Erythroblast (primary cell): ENCODE measurements around the gene SLC25A25.

Source experiments
- GATA1 ChIP-seq: IDR thresholded peaks from 2 replicates; pipeline ENCODE4 v1.6.1; 2011; ENCODE audit warnings: low read depth, mild to moderate bottlenecking, control low read depth, low read length, moderate library complexity
- POLR2A ChIP-seq: IDR thresholded peaks from 2 replicates; pipeline ENCODE4 v1.6.1; 2011; ENCODE audit warnings: mild to moderate bottlenecking, low read length

- TF ChIP-seq POLR2A (no peak), GATA1 (no peak)
Observed at GRCh38 chr9:128139621-128140020, 71.6 kb downstream of the SLC25A25 start.
